ENCODE data around the gene FNDC3B. TPM values are rescaled to one million over a fixed set of nuclear protein-coding genes. Genes with fewer than 3 reads are reported as not detected.

FNDC3B gene
- total RNA-seq, 1 donor from 2014 or later: 14.7 TPM

DNA sequence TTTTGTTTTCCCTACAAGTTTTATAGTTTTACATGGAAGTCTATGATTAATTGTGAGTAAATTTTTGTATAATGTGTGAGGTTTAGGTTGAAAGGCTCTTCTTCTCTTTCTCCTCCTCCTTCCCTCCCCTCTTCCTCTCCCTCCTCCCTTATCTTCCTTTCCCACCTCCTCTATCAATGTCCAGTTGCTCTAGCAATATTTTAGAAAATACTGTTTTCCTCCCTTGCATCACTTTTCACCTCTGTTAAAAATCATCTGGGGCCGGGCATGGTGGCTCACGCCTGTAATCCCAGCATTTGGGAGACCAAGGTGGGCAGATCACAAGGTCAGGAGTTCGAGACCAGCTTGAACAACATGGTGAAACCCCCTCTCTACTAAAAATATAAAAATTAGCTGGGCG, 119.4 kb downstream of the FNDC3B start:
- no peak for FAIRE-seq
- DNase-seq (ENCODE audit: low spot score in 2 of 2): no peak

DNA sequence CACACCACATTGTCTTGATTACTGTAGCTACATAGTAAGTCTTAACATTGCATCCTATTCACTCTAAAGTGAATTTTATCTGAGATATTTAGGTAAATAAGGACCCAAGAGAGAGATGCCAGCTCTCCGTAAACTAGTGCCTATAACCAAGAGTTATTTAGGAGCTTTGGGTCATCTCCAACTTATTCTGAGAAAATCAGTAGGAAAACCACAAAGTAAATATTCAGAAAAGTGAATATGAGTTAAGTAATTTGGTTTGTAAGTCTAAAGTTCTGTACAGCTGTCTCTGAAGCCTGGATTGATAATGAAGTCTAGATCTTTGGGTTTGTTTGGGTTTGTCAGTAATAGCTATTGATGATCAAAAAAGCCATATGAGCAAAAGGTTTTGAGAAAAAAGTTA, 120.0 kb downstream of the FNDC3B start:
- DNase-seq (ENCODE audit: low spot score in 2 of 2) (no peak), FAIRE-seq (no peak)

DNA sequence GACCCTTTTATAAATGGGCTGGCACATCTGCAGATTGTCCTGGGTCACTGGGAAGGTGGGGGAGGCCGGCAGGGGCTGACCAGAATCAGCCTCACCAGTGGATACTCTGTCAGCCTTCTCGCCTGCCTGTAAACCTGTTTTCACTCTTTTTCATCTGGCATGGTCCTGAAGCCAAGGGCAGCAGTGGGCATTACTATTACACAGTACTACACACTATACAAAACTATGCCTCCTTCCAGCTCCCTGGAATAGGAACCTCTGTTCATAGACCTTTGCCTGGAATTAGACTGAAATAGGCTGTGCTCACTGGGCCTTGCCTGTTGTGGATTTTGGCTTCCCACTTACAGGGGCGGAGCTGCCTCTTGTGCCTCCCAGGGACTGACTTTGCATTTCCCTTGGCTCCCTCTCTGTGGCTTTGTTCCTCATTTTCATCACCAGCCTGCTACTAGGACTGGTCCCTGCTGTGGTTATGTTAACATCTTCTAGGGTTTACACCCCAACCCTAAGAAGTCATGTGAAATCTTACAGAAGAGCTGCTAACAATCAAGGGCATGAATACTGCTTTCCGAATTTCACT, 120.7 kb downstream of the FNDC3B start:
- DNase-seq (ENCODE audit: low spot score in 2 of 2): no peak
- FAIRE-seq: no peak

GRCh38 chr3:172161133-172161789, 121.9 kb downstream of the FNDC3B start:
- DNase-seq (ENCODE audit: low spot score in 2 of 2): no peak
- no peak for FAIRE-seq

DNA sequence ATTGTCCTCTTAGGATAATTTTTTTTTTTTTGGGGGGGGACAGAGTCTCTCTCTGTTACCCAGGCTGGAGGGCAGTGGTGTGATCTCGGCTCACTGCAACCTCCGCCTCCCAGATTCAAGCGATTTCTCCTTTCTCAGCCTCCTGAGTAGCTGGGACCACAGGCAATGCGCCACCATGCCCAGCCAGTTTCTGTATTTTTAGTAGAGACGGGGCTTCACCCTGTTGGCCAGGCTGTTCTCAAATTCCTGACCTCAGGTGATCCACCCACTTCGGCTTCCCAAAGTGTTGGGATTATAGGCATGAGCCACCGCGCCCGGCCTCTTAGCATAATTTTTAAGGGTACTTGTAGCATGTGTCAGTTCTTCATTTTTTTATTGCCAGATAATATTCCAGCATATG, 122.6 kb downstream of the FNDC3B start:
- DNase-seq (ENCODE audit: low spot score in 2 of 2): no peak
- no peak for FAIRE-seq

DNA sequence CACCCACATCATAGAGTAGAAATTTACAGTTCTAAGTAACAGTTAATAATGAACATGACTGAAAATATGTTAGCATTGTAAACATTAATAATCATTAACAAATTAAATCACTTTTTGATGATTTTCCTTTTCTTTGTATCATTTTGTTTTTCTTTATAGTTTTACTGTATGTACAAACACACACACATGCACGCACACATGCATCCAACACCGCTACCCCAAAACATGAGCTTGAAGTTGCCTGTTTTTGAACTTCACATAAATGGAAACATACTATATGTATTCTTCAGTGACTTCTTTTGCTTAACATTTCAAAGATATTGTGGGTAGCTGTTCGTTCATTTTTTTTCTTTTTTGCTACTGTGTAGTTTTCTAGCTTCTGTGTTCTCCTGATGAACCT, 123.9 kb downstream of the FNDC3B start:
- DNase-seq (ENCODE audit: low spot score in 2 of 2) (no peak), FAIRE-seq (no peak)

GRCh38 chr3:172164620-172165362, 125.4 kb downstream of the FNDC3B start:
- no peak for DNase-seq (ENCODE audit: low spot score in 2 of 2)
- no peak for FAIRE-seq

- no peak for FAIRE-seq
- DNase-seq (ENCODE audit: low spot score in 2 of 2): no peak
Measured at GRCh38 chr3:172166261-172166660, 126.9 kb downstream of the FNDC3B start.

DNA sequence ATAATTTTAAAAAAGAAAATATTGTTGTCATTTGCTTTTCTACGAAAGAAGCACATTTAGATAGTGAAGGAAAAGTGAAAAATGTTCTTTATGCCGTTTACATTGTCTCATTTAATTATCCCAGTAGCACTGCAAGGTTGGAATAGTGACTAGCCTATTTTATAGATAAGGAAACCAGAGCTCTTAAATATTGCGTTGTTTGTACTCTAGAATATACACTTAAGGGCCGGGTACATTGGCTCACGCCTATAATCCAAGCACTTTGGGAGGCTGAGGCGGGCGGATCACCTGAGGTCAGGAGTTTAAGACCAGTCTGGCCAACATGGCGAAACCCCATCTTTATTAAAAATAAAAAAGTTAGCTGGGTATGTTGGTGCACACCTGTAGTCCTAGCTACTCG, 127.5 kb downstream of the FNDC3B start:
- FAIRE-seq (no peak), DNase-seq (ENCODE audit: low spot score in 2 of 2) (no peak)

- DNase-seq (ENCODE audit: low spot score in 2 of 2) (no peak), FAIRE-seq (no peak)
Measured at GRCh38 chr3:172167892-172168648, 128.7 kb downstream of the FNDC3B start.

DNA sequence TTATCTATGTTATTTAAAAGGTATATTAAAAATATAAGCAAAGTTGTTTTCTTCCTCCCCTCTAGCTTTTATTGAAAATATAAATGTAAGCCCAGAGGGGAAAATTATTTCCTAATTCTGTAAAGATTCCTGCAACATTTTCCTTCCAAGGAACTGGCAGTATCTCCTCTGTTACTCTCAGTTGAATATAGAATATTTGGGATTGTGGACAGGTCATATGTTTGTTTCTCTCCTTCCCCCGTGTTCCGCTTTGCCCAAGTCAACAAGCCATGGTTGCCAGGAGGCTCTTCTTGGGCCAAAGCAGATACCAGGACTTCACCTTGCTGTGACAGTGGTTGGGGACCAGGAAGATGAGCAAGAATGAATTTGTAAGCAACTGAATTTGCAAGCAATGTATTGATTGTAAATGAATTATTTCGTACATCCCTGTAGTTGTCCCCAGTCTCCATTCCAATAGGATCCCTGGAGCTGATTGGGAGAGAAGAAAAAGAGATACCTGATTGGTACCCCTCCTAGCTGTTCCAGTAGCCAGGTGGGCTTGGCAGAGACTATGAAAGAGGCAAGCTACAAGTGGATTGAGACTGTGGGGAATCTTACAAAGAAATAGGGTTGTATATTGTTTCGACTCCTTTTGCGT, 130.8 kb downstream of the FNDC3B start:
- FAIRE-seq (no peak), DNase-seq (ENCODE audit: low spot score in 2 of 2) (no peak)

- DNase-seq (ENCODE audit: low spot score in 2 of 2): no peak
- FAIRE-seq: no peak
Measured at GRCh38 chr3:172170841-172171240, 131.5 kb downstream of the FNDC3B start.

GRCh38 chr3:172171396-172172075, 132.2 kb downstream of the FNDC3B start:
- FAIRE-seq: no peak

GRCh38 chr3:172173316-172174254, 134.2 kb downstream of the FNDC3B start:
- DNase-seq (ENCODE audit: low spot score in 2 of 2) (no peak), FAIRE-seq (no peak)

More at GRCh38 chr3:172171396-172172075, 132.2 kb downstream of the FNDC3B start:
- DNase-seq (ENCODE audit: low spot score in 2 of 2): no peak

GRCh38 chr3:172174513-172175253, 135.3 kb downstream of the FNDC3B start:
- DNase-seq (ENCODE audit: low spot score in 2 of 2): no peak
- FAIRE-seq: no peak

DNA sequence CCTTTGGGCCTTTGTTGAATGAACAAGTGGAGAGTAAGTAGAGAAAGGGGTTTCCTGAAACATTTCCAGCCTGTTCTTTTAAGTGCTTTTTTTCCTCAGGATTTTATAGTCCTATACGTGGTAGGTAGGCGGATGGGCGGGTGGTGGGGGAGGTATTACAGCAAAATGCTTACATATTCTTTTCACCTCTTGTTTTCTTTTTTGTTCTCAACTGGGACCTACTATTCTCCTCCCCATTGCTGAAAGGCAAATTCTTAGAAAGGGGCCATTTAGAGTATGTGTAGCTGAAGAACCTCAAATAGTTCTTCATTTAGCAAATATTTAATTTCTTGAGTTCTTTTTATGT, 135.8 kb downstream of the FNDC3B start:
- FAIRE-seq: no peak
- DNase-seq (ENCODE audit: low spot score in 2 of 2): no peak

- no peak for DNase-seq (ENCODE audit: low spot score in 2 of 2)
Measured at GRCh38 chr3:172176061-172176770, 136.8 kb downstream of the FNDC3B start.

DNA sequence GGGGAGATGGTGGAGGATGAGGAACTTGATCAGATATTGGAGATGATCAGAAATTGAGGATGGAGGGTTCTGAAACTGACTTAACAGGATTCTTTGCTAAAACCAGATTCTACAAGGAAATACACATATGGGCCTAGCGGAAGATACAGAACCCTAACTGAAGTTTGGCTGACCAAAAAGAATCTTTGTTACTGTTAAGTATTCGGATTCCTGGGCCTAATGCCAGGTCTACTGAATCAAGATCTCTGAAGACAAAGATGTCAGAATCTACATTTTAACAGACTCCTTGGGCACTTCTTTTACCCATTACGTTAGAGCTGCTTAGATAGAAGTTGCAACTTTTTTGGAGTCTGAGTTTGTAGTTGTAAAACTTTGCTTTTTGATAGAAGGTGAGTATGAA, 137.7 kb downstream of the FNDC3B start:
- no peak for DNase-seq (ENCODE audit: low spot score in 2 of 2)
- FAIRE-seq: no peak

More at GRCh38 chr3:172176061-172176770, 136.8 kb downstream of the FNDC3B start:
- FAIRE-seq: no peak

All from frontal cortex (tissue), 4 donors.